GM12865 (cell line): ENCODE results near the gene LRIG1.

Source experiments
- DNase-seq: peaks from one replicate; pipeline ENCODE4 v3.0.0; 2010; ENCODE audit warnings: low read depth
- H3K4me3 ChIP-seq: 2 replicates; pipeline ENCODE4 v1.5.1; 2011; ENCODE audit warnings: mild to moderate bottlenecking, low read depth, low read length, control low read depth
- CTCF ChIP-seq: IDR thresholded peaks from 2 replicates; pipeline ENCODE4 v1.5.1; 2011; ENCODE audit warnings: low read length, control low read depth, low read depth, inconsistent platforms; ENCODE audit not compliant: insufficient read depth; ENCODE audit errors: missing control alignments

Gene LRIG1

GRCh38 chr3:66383023-66383422, 117.8 kb downstream of the LRIG1 start:
- H3K4me3 ChIP-seq: no peak overlapping the region
- no peak for DNase-seq
- TF ChIP-seq CTCF: no peak

GRCh38 chr3:66382142-66382541, 118.7 kb downstream of the LRIG1 start:
- no peak for DNase-seq
- H3K4me3 ChIP-seq: no peak overlapping the region
- no peak for TF ChIP-seq CTCF

- no peak overlapping the region for H3K4me3 ChIP-seq
- DNase-seq: no peak
- no peak for TF ChIP-seq CTCF
Observed at GRCh38 chr3:66381626-66382025, 119.2 kb downstream of the LRIG1 start.

DNA sequence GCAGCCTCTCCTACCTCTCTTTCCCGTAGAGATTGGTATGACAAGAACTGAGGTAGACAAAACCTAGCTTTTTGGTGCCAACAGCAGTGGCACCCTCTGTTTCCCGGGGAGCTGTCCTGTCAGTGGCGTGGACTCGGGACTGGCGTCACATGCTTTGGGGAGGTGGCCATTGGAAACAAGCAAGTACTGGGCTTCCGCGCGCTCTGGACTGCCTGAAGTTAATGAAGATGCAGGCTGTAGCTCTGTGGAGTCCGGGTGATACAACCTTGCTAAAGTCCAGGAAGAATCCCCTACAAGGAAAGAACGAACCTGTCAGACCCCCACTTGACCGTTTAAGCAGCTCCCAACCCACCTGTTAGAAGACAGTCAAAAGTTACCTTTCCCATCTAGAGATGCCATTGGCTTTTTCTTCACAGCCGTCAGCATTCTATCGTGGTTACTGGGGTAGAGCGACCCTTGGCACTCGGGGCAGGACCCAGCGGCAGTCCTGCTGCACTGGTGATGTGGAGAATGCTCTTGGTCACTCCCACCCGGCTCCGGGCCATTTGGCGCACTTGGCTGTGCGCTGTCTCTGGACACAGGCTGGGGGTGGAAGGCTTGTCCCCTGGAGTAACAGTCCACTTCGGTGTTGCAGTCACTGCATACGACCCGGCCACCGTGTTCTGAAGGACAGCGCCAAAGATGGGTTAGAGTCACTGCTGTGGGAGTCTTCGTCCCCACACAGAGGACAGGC, 120.5 kb downstream of the LRIG1 start:
- DNase-seq: no peak
- no peak overlapping the region for H3K4me3 ChIP-seq
- TF ChIP-seq CTCF: no peak

DNA sequence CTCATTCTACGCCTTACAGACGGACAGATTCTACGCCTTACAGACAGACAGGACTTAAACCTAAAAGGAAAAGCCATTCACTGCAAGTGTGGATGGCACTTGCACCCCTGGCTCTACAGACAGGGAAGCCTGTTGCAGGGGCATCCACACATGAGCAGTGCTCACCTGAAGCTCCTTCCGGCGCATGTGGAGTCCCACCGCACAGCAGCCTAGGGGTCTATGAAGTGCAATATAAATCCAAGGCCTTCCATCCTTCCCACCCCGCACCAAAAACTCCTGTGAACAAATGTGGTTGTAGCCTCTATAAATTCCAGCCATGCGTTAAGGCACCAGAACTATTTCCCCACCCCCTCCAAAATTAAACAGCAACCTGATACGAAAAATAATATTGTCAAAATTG, 121.3 kb downstream of the LRIG1 start:
- TF ChIP-seq CTCF: no peak
- H3K4me3 ChIP-seq: no peak overlapping the region
- no peak for DNase-seq

- peak; percentile 22 for DNase-seq
- peak; percentile 52 for TF ChIP-seq CTCF
- H3K4me3 ChIP-seq: no peak overlapping the region
Observed at GRCh38 chr3:66378256-66378655, 122.6 kb downstream of the LRIG1 start.

DNA sequence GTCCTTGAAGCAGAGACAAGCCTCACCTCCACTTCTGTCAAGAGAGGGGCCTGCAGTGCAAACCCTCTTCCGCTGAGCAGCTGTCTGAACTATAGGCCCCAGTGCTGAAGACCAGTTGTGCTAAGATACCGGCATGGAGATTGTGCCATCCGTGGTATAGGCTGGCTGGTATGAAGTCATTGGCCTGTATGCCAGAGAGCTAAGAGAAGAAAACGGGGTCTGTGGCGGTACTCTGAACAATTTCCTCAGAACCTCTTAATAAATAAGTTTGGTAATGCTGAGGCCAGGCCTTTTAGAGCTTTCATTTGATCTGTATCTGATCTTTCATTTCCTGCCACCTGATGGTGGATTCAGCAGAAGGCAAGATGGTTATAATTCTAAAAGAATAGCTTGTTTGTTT, 123.0 kb downstream of the LRIG1 start:
- no peak for DNase-seq
- TF ChIP-seq CTCF: no peak
- no peak overlapping the region for H3K4me3 ChIP-seq
